Right lobe of liver (tissue), 6 donors: ENCODE data around the gene TMUB1. TPM values are rescaled to one million over a fixed set of nuclear protein-coding genes. Genes with fewer than 3 reads are reported as not detected.

Experiments
- ATAC-seq, 4 donors: fragments of 200-7000 bp; cut with Tn5 transposase; one replicate each; pipeline ENCODE4 v1.9.1; 2020; ENCODE audit warnings: mild to moderate bottlenecking in 4 of 4, moderate library complexity in 4 of 4
- DNase-seq, 3 donors: peaks; one replicate each; pipeline ENCODE4 v3.0.0-alpha.2; 2020
- H3K27ac ChIP-seq, 3 donors: fragments of 200-600 bp; one replicate each; pipeline ENCODE4 v1.8.0; 2022
- H3K27me3 ChIP-seq, 2 donors: fragments of 200-600 bp; one replicate each; pipeline ENCODE4 v1.8.0; 2022
- H3K36me3 ChIP-seq, 4 donors: fragments of 200-600 bp; sonication (generic) in 1 of 4; one replicate each; pipeline versions ENCODE4 v1.5.1 to v1.8.0; 2017 to 2022; ENCODE audit warnings: control low read depth in 1 of 4
- H3K4me1 ChIP-seq, 4 donors: fragments of 200-600 bp; sonication (generic) in 1 of 4; one replicate each; pipeline versions ENCODE4 v1.5.1 to v1.8.0; 2017 to 2022; ENCODE audit warnings: control low read depth in 1 of 4
- H3K4me3 ChIP-seq, 3 donors: fragments of 200-600 bp; one replicate each; pipeline ENCODE4 v1.8.0; 2022
- H3K9me3 ChIP-seq, 4 donors: fragments of 200-600 bp; sonication (generic) in 1 of 4; one replicate each; pipeline versions ENCODE4 v1.5.1 to v1.8.0; 2017 to 2022; ENCODE audit warnings: control low read depth in 1 of 4
- POLR2A ChIP-seq: fragments of 450-650 bp; IDR thresholded peaks from one replicate; pipeline ENCODE4 v1.6.1; 2017; ENCODE audit warnings: antibody characterized with exemption, mild to moderate bottlenecking
- WGBS: methylation state at CpG from one replicate; pipeline ENCODE4 v1.1.6; 2018; ENCODE audit warnings: low coverage, low lambda C conversion rate; ENCODE audit not compliant: insufficient coverage; ENCODE audit errors: missing lambda C conversion rate; 5-methylcytosine and 5-hydroxymethylcytosine counted together
- intact Hi-C, 2 donors: fragments of 100-400 bp; cut with DNase I; formaldehyde crosslinking; loops; one replicate each; pipeline versions ENCODE4 v1.11.2 to v1.14.1; 2022
- total RNA-seq, 6 experiments: library from RNA; depleted of rRNA in 2 of 6; stranded (reverse); fragments of >200 nt in 2 of 6; fragmentation: NEBNext Ultra II Directional in 3 of 6; extraction: Animal tissue kit (Norgen Biotek cat#: 25700) in 3 of 6; gene quantifications; one replicate each; pipeline versions ENCODE4 v1.1.0 to v1.2.4, GENCODE V29; 2016 to 2023
- TF ChIP-seq, protein P1 (sequence below), 4 donors: fragments of 200-600 bp in 3 of 4; fragments of 450-650 bp in 1 of 4; IDR thresholded peaks; one replicate each; pipeline versions ENCODE4 v1.5.1 to v1.8.0; 2016 to 2022; ENCODE audit warnings: antibody characterized with exemption in 4 of 4, mild to moderate bottlenecking in 2 of 4
- donor health status: DM: no; HTN: yes; CAD: no.
- donor health status: DM: no; HTN: no; CAD: no.
- donor health status: DM: no; HTN: no; CAD: no.
- donor health status: DM: no; HTN: yes; CAD: no.
- donor health status: DM: no; HTN: yes; CAD: no.

Gene TMUB1
- total RNA-seq, 6 experiments from 2014 or later = 27.7 to 63.1 (median 41.8) TPM

- ATAC-seq (no peak), DNase-seq (no peak)
- Histone ChIP-seq H3K27me3 (no peaks in the 10 kb centered on the region), H3K36me3 (peaks cover 0 to 42% (median 12%) of the 10 kb centered on the region in 4 donors), H3K4me1 (no peaks in the 10 kb centered on the region), H3K4me3 (no peak overlapping the region), H3K9me3 (no peaks in the 10 kb centered on the region), H3K27ac (no peak overlapping the region)
- WGBS = no CpG with 5 or more reads among the region's 29 CpGs
- intact Hi-C loops = loop anchor here in 1 of 2 donors (10.0 kb wide), 1 partner anchor 52 kb away; no protein-coding TSS in a partner anchor
- TF ChIP-seq POLR2A = no peak
- TF ChIP-seq, protein P1, sequence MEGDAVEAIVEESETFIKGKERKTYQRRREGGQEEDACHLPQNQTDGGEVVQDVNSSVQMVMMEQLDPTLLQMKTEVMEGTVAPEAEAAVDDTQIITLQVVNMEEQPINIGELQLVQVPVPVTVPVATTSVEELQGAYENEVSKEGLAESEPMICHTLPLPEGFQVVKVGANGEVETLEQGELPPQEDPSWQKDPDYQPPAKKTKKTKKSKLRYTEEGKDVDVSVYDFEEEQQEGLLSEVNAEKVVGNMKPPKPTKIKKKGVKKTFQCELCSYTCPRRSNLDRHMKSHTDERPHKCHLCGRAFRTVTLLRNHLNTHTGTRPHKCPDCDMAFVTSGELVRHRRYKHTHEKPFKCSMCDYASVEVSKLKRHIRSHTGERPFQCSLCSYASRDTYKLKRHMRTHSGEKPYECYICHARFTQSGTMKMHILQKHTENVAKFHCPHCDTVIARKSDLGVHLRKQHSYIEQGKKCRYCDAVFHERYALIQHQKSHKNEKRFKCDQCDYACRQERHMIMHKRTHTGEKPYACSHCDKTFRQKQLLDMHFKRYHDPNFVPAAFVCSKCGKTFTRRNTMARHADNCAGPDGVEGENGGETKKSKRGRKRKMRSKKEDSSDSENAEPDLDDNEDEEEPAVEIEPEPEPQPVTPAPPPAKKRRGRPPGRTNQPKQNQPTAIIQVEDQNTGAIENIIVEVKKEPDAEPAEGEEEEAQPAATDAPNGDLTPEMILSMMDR (IDR thresholded peaks at IDR 0.05) = no peak
Measured at GRCh38 chr7:151122796-151123157, 39.5 kb upstream of the TMUB1 start.

GRCh38 chr7:151122276-151122675 lies 39.0 kb upstream of the TMUB1 start:
- Histone ChIP-seq H3K27me3 (no peaks in the 10 kb centered on the region), H3K9me3 (no peaks in the 10 kb centered on the region), H3K4me1 (no peaks in the 10 kb centered on the region), H3K4me3 (no peak overlapping the region), H3K27ac (no peak overlapping the region), H3K36me3 (peaks cover 0 to 42% (median 10%) of the 10 kb centered on the region in 4 donors)
- no peak for ATAC-seq
- no peak for TF ChIP-seq POLR2A
- TF ChIP-seq, protein P1 (IDR thresholded peaks at IDR 0.05) = no peak
- intact Hi-C loops = loop anchor here in 1 of 2 donors (10.0 kb wide), 1 partner anchor 53 kb away; no protein-coding TSS in a partner anchor
- WGBS = 96% methylated on average over 13 of the region's 24 CpGs
- DNase-seq = no peak

DNA sequence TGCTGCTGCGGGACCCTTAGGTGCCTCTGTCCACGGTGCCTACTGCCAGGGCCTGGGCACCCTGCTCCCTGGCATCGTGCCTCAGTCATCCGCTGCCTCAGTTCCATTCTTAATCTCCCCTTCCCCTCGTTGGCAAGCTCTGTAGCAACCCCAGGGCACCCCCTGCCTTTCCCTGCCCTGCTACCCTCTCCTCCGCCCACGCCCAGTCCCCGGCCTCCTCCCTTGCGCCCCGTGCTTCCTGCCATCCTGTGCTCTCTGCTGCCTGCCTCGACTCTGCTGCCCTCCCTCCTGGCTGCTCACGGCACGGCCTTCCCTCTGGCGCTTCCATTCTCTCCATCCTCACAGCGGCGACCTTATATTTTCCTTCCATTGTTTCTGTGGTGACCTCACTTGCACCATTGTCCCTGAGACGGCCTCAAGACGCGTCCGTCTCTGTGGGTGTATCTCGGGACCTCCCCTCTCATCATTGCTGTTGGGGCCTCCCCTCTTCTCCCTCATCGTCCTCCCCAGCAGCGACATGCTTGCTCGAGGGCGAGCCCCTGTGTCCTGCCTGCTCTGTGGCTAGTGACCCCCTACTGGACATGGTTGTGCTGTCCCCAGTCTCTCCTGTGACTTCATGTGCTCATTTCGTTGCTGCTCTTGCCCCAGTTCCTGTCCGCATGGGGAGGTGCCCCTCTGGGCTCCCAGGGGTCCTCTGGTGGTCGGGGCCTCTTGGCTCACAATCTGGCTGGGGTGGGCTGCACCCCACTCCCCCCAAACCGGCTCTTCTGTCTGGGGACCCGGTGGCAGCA lies 38.3 kb upstream of the TMUB1 start:
- no peaks in the 10 kb centered on the region for H3K9me3 ChIP-seq
- H3K36me3 ChIP-seq = peaks cover 0 to 42% (median 11%) of the 10 kb centered on the region in 4 donors
- H3K4me1 ChIP-seq = no peaks in the 10 kb centered on the region
- DNase-seq = no peak
- no peaks in the 10 kb centered on the region for H3K27me3 ChIP-seq
- intact Hi-C loops = loop anchor here in 1 of 2 donors (10.0 kb wide), 1 partner anchor 53 kb away; no protein-coding TSS in a partner anchor
- no peak for ATAC-seq
- H3K27ac ChIP-seq = no peak overlapping the region
- 72% methylated on average over 23 of the region's 30 CpGs for WGBS
- no peak overlapping the region for H3K4me3 ChIP-seq
- TF ChIP-seq, protein P1 (IDR thresholded peaks at IDR 0.05) = no peak
- TF ChIP-seq POLR2A = no peak

- no peak overlapping the region for H3K27ac ChIP-seq
- H3K9me3 ChIP-seq = no peaks in the 10 kb centered on the region
- 88% methylated on average over 7 of the region's 22 CpGs for WGBS
- intact Hi-C loops = loop anchor here in 1 of 2 donors (10.0 kb wide), 1 partner anchor 54 kb away; no protein-coding TSS in a partner anchor
- peaks cover 0 to 42% (median 11%) of the 10 kb centered on the region in 4 donors for H3K36me3 ChIP-seq
- ATAC-seq = no peak
- H3K4me3 ChIP-seq = no peak overlapping the region
- TF ChIP-seq POLR2A = no peak
- TF ChIP-seq, protein P1 (IDR thresholded peaks at IDR 0.05) = no peak
- H3K27me3 ChIP-seq = no peaks in the 10 kb centered on the region
- no peaks in the 10 kb centered on the region for H3K4me1 ChIP-seq
- DNase-seq = no peak
Measured at GRCh38 chr7:151120896-151121295, 37.6 kb upstream of the TMUB1 start.
